Measurements from ENCODE around the gene NFIB. TPM values are rescaled to one million over a fixed set of nuclear protein-coding genes. Genes with fewer than 3 reads are reported as not detected.

The NFIB gene
- total RNA-seq, 1 experiment from 2014 or later, result 3.6 TPM

- Histone ChIP-seq H3K4me3 (ENCODE audit: low read length) (no peak overlapping the region), H3K9me2 (replicated peaks; ENCODE audit: insufficient read depth, low read length) (no peaks in the 10 kb centered on the region), H3K36me3 (ENCODE audit: insufficient read depth, low read length) (no peaks in the 10 kb centered on the region), H3K9me3 (ENCODE audit: low read length) (no peaks in the 10 kb centered on the region), H3K27ac (ENCODE audit: low read length) (peak overlapping the region; percentile 70), H3K79me2 (ENCODE audit: low read length) (0 out of 2 replicates have a peak, but pooled peaks cover 2% of the 10 kb centered on the region), H3K4me1 (ENCODE audit: low read length) (peaks cover 52% of the 10 kb centered on the region), H3K27me3 (ENCODE audit: low read length) (no peaks in the 10 kb centered on the region), H2AFZ (ENCODE audit: low read length) (no peak overlapping the region), H4K20me1 (ENCODE audit: insufficient read depth, low read depth, low read length) (no peaks in the 10 kb centered on the region), H3K9ac (ENCODE audit: low read length) (0 out of 2 replicates have a peak overlapping the region, but pooled peaks have one; percentile 3), H3K4me2 (ENCODE audit: low read depth, low read length, poor library complexity, severe bottlenecking) (peak overlapping the region; percentile 45)
- DNase-seq, result peak; percentile 63
These were observed 12.4 kb upstream of the NFIB start for GRCh38 chr9:14326264-14326826.

GRCh38 chr9:14325147-14325546 is 11.2 kb upstream of the NFIB start:
- Histone ChIP-seq H2AFZ (ENCODE audit: low read length) (no peak overlapping the region), H3K79me2 (ENCODE audit: low read length) (0 out of 2 replicates have a peak, but pooled peaks cover 2% of the 10 kb centered on the region), H3K36me3 (ENCODE audit: insufficient read depth, low read length) (no peaks in the 10 kb centered on the region), H3K9me3 (ENCODE audit: low read length) (no peaks in the 10 kb centered on the region), H3K9me2 (replicated peaks; ENCODE audit: insufficient read depth, low read length) (no peaks in the 10 kb centered on the region), H3K4me3 (ENCODE audit: low read length) (no peak overlapping the region), H3K9ac (ENCODE audit: low read length) (no peak overlapping the region), H3K4me1 (ENCODE audit: low read length) (peaks cover 64% of the 10 kb centered on the region), H3K27me3 (ENCODE audit: low read length) (no peaks in the 10 kb centered on the region), H3K27ac (ENCODE audit: low read length) (no peak overlapping the region), H3K4me2 (ENCODE audit: low read depth, low read length, poor library complexity, severe bottlenecking) (no peak overlapping the region), H4K20me1 (ENCODE audit: insufficient read depth, low read depth, low read length) (no peaks in the 10 kb centered on the region)
- DNase-seq, result no peak

DNA sequence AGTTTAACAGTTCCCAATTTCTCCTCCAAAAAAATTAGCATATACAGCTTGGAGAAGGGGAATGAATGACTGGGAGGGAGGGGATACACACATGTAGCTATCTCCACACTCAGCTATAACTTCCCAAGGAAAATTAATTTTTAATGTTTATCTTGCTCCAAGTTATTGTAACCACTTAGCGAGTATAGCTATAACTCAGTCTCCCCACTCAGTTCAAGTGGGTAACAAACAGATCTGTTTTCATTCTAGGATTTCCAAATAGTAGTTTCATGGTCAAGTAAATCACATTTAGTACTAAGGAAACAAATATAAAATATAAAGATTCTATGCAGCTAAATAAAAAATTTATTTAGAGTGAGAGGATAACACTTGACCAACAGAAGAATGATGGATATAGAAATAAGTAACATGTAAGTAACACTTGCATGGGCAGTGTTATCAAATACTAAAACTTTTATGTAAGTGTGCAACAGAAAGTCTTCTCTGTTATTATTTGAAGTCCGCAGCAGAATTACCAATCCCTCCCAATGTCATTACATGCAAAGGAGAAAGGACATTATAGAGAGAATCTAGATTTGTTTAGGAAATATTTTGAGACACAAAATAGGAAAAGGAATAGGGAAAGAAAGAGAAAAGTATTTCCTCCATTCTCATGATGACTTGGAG is 10.2 kb upstream of the NFIB start:
- Histone ChIP-seq H2AFZ (ENCODE audit: low read length) (no peak overlapping the region), H3K27ac (ENCODE audit: low read length) (no peak overlapping the region), H3K9me2 (replicated peaks; ENCODE audit: insufficient read depth, low read length) (no peaks in the 10 kb centered on the region), H4K20me1 (ENCODE audit: insufficient read depth, low read depth, low read length) (no peaks in the 10 kb centered on the region), H3K9me3 (ENCODE audit: low read length) (no peaks in the 10 kb centered on the region), H3K36me3 (ENCODE audit: insufficient read depth, low read length) (no peaks in the 10 kb centered on the region), H3K4me3 (ENCODE audit: low read length) (no peak overlapping the region), H3K27me3 (ENCODE audit: low read length) (no peaks in the 10 kb centered on the region), H3K4me2 (ENCODE audit: low read depth, low read length, poor library complexity, severe bottlenecking) (no peak overlapping the region), H3K79me2 (ENCODE audit: low read length) (0 out of 2 replicates have a peak, but pooled peaks cover 2% of the 10 kb centered on the region), H3K4me1 (ENCODE audit: low read length) (peaks cover 75% of the 10 kb centered on the region), H3K9ac (ENCODE audit: low read length) (no peak overlapping the region)
- no peak for DNase-seq

DNA sequence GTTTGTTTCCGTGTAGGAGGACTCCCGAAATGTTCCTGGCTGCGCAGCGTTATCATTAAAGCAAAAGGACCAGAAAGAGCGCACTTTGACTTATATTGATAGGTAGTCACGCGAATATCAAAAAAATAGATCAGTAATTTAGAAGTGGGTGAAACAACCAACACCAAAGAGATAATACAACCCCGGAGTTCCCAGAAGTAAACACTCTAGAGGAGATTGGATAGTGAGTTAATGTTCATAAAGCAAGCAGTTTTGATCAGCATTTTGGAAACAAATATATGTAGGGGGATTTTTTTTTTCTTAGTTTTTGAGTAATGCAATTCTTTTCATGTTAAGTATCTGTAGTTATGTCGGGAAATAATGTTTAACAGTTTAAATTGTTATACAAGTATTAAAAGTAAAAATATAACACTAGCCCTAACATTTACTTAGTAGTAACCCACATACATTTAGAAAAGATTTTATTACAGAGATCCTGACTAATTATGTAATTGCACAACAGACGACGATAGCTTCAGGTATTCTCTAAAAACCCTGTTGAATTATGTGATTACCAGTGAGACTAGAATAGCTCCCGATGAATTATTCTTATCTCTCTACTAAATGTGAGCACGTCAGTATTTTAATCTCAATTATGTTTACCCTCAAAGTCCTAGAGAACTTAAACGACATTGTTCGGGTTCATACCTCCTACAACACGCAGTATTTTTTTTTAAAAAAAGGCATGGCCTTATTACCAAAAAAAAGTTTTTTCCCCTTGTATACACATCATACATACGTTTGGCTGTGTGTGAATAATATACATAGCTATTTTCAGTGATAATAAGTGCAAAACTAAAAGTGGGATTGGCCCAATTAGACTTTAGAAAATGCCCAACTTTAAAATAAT is 9.4 kb upstream of the NFIB start:
- Histone ChIP-seq H3K4me2 (ENCODE audit: low read depth, low read length, poor library complexity, severe bottlenecking) (peak overlapping the region; percentile 80), H3K4me1 (ENCODE audit: low read length) (peaks cover 83% of the 10 kb centered on the region), H3K79me2 (ENCODE audit: low read length) (0 out of 2 replicates have a peak, but pooled peaks cover 2% of the 10 kb centered on the region), H3K9me3 (ENCODE audit: low read length) (no peaks in the 10 kb centered on the region), H2AFZ (ENCODE audit: low read length) (peak overlapping the region; percentile 29), H3K9me2 (replicated peaks; ENCODE audit: insufficient read depth, low read length) (no peaks in the 10 kb centered on the region), H3K9ac (ENCODE audit: low read length) (peak overlapping the region; percentile 89), H3K27ac (ENCODE audit: low read length) (peak overlapping the region; percentile 46; the same call in 1 of the 2 replicates), H3K27me3 (ENCODE audit: low read length) (no peaks in the 10 kb centered on the region), H4K20me1 (ENCODE audit: insufficient read depth, low read depth, low read length) (no peaks in the 10 kb centered on the region), H3K36me3 (ENCODE audit: insufficient read depth, low read length) (no peaks in the 10 kb centered on the region), H3K4me3 (ENCODE audit: low read length) (peak overlapping the region; percentile 82)
- DNase-seq, result no peak

- H3K79me2 ChIP-seq (ENCODE audit: low read length), result 0 out of 2 replicates have a peak, but pooled peaks cover 2% of the 10 kb centered on the region
- DNase-seq, result peak; percentile 97
- H3K4me1 ChIP-seq (ENCODE audit: low read length), result peaks cover 86% of the 10 kb centered on the region
- H3K4me3 ChIP-seq (ENCODE audit: low read length), result peak overlapping the region; percentile 82
- H3K9me2 ChIP-seq (replicated peaks; ENCODE audit: insufficient read depth, low read length), result no peaks in the 10 kb centered on the region
- no peaks in the 10 kb centered on the region for H3K36me3 ChIP-seq (ENCODE audit: insufficient read depth, low read length)
- no peaks in the 10 kb centered on the region for H4K20me1 ChIP-seq (ENCODE audit: insufficient read depth, low read depth, low read length)
- peak overlapping the region; percentile 29 for H2AFZ ChIP-seq (ENCODE audit: low read length)
- no peaks in the 10 kb centered on the region for H3K27me3 ChIP-seq (ENCODE audit: low read length)
- peak overlapping the region; percentile 89 for H3K27ac ChIP-seq (ENCODE audit: low read length)
- H3K4me2 ChIP-seq (ENCODE audit: low read depth, low read length, poor library complexity, severe bottlenecking), result peak overlapping the region; percentile 80
- no peaks in the 10 kb centered on the region for H3K9me3 ChIP-seq (ENCODE audit: low read length)
- H3K9ac ChIP-seq (ENCODE audit: low read length), result peak overlapping the region; percentile 89
These were observed 8.5 kb upstream of the NFIB start for GRCh38 chr9:14322211-14323082.

DNA sequence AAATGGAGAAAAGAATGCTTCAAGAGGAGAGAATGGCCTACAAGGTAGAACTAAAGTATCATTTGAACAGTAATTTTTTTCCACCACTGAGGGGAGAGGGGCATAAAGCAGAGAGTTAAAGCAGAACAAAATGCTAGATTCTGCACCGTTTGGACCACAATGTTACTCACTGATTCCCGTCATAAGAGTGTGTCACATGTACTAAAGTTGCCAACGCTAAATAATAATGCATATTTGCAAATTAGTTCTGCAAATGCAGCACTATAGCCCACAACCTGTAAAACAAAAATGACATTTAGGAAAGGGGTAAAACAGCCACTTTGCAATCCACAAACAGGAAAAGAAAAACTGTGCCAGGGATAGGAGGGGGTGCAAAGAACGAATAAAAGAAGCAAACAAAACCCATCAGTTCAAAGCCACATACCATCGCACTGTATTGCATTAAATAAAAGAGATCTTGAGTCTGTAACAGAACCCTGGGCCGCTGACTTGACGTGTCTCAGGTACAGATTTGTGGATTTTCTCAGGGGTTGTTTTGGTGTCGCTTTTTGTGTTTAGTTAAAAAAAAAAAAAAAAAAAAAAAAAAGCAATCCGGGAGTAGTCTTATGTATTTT is 7.7 kb upstream of the NFIB start:
- H2AFZ ChIP-seq (ENCODE audit: low read length), result 0 out of 2 replicates have a peak overlapping the region, but pooled peaks have one; percentile 44

More for the DNA sequence above, 7.7 kb upstream of the NFIB start:
- Histone ChIP-seq H3K27me3 (ENCODE audit: low read length) (no peaks in the 10 kb centered on the region), H3K79me2 (ENCODE audit: low read length) (0 out of 2 replicates have a peak, but pooled peaks cover 2% of the 10 kb centered on the region), H3K9ac (ENCODE audit: low read length) (peak overlapping the region; percentile 89), H3K9me2 (replicated peaks; ENCODE audit: insufficient read depth, low read length) (no peaks in the 10 kb centered on the region), H3K9me3 (ENCODE audit: low read length) (no peaks in the 10 kb centered on the region), H3K36me3 (ENCODE audit: insufficient read depth, low read length) (no peaks in the 10 kb centered on the region), H3K4me3 (ENCODE audit: low read length) (peak overlapping the region; percentile 82), H3K27ac (ENCODE audit: low read length) (peak overlapping the region; percentile 89), H4K20me1 (ENCODE audit: insufficient read depth, low read depth, low read length) (no peaks in the 10 kb centered on the region), H3K4me1 (ENCODE audit: low read length) (peaks cover 86% of the 10 kb centered on the region), H3K4me2 (ENCODE audit: low read depth, low read length, poor library complexity, severe bottlenecking) (peak overlapping the region; percentile 80)
- DNase-seq, result peak; percentile 76
